ENCODE data around the gene ASIC1.

- TF ChIP-seq, protein P1, sequence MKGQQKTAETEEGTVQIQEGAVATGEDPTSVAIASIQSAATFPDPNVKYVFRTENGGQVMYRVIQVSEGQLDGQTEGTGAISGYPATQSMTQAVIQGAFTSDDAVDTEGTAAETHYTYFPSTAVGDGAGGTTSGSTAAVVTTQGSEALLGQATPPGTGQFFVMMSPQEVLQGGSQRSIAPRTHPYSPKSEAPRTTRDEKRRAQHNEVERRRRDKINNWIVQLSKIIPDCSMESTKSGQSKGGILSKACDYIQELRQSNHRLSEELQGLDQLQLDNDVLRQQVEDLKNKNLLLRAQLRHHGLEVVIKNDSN (IDR thresholded peaks at IDR 0.05): no peak
- no peak for TF ChIP-seq EP300 (IDR thresholded peaks at IDR 0.05; ENCODE audit: borderline replicate concordance)
- no peak for TF ChIP-seq RAD21 (IDR thresholded peaks at IDR 0.05; ENCODE audit: low read depth)
- no peak for TF ChIP-seq CREB1 (IDR thresholded peaks at IDR 0.05; ENCODE audit: low read depth)
- no peak for TF ChIP-seq CEBPB (IDR thresholded peaks at IDR 0.05)
- TF ChIP-seq, protein P2, sequence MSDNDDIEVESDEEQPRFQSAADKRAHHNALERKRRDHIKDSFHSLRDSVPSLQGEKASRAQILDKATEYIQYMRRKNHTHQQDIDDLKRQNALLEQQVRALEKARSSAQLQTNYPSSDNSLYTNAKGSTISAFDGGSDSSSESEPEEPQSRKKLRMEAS (IDR thresholded peaks at IDR 0.05): no peak
- no peak for TF ChIP-seq YY1 (IDR thresholded peaks at IDR 0.05; ENCODE audit: low read depth)
- no peak for TF ChIP-seq ZBTB7A (IDR thresholded peaks at IDR 0.05; ENCODE audit: low read depth)
- no peak for TF ChIP-seq REST (IDR thresholded peaks at IDR 0.05; ENCODE audit: low read depth)
- TF ChIP-seq TAF1 (IDR thresholded peaks at IDR 0.05; ENCODE audit: low read depth): no peak
- no peak for TF ChIP-seq TEAD4 (IDR thresholded peaks at IDR 0.05)
- no peak for TF ChIP-seq EGR1 (IDR thresholded peaks at IDR 0.05)
- no peak for TF ChIP-seq TCF12 (IDR thresholded peaks at IDR 0.05; ENCODE audit: low read depth)
Observed at GRCh38 chr12:50024227-50024626, 33.2 kb upstream of the ASIC1 start.
